ENCODE results near the gene CBARP. TPM values are rescaled to one million over a fixed set of nuclear protein-coding genes. Genes with fewer than 3 reads are reported as not detected.
A peak's percentile ranks its signal among the peaks of the same experiment; 100 is the strongest.

CBARP gene
- total and polyA plus RNA-seq, 7 donors = 0.41 to 19.0 (median 0.88) TPM

- intact Hi-C loops (cut with DNase I) = loop anchor here in 1 of 2 donors (10.0 kb wide), 1 partner anchor 292 kb away; the partner anchor contains the start of gene ARID3A
- peak overlapping the region; percentile 99 for H3K27ac ChIP-seq
- H3K27me3 ChIP-seq (ENCODE audit: insufficient read depth in 3 of 3, low read length in 2 of 3) = no peaks in the 10 kb centered on the region
- peaks cover 89% of the 10 kb centered on the region for H3K4me1 ChIP-seq
- DNase-seq (no peak), ATAC-seq (no peak)
- peak overlapping the region; percentile 36 for H3K4me3 ChIP-seq
- peaks cover 0 to 22% of the 10 kb centered on the region in 2 donors for H3K36me3 ChIP-seq (ENCODE audit: insufficient read depth in 1 of 2, low read depth in 1 of 2)
- 53 to 80% (median 59%) methylated on average over 12 of the region's 12 CpGs for WGBS, 3 donors
- H3K9me3 ChIP-seq = no peaks in the 10 kb centered on the region
- no peak for TF ChIP-seq CTCF (IDR thresholded peaks at IDR 0.05)
Observed at GRCh38 chr19:1216756-1217155, 21.0 kb downstream of the CBARP start.

- peaks cover 0 to 8% of the 10 kb centered on the region in 2 donors for H3K36me3 ChIP-seq (ENCODE audit: insufficient read depth in 1 of 2, low read depth in 1 of 2)
- 19 to 31% (median 28%) methylated on average over 26 of the region's 26 CpGs for WGBS, 3 donors
- peaks cover 92% of the 10 kb centered on the region for H3K4me1 ChIP-seq
- ATAC-seq (peak; percentile 61 to 71 (median 62)), DNase-seq (peak; percentile 80 to 89)
- no peaks in the 10 kb centered on the region for H3K9me3 ChIP-seq
- peak overlapping the region; percentile 99 for H3K27ac ChIP-seq
- TF ChIP-seq CTCF (IDR thresholded peaks at IDR 0.05) = no peak
- H3K27me3 ChIP-seq (ENCODE audit: insufficient read depth in 3 of 3, low read length in 2 of 3) = no peaks in the 10 kb centered on the region
- intact Hi-C loops (cut with DNase I) = loop anchor here in 1 of 2 donors (10.0 kb wide), 1 partner anchor 290 kb away; the partner anchor contains the start of gene ARID3A
- H3K4me3 ChIP-seq = peak overlapping the region; percentile 60
Observed at GRCh38 chr19:1214862-1215731, 22.7 kb downstream of the CBARP start.

- Histone ChIP-seq H3K27ac (peak overlapping the region; percentile 99), H3K4me3 (peak overlapping the region; percentile 60), H3K27me3 (ENCODE audit: insufficient read depth in 3 of 3, low read length in 2 of 3) (no peaks in the 10 kb centered on the region), H3K4me1 (peaks cover 95% of the 10 kb centered on the region), H3K36me3 (ENCODE audit: insufficient read depth in 1 of 2, low read depth in 1 of 2) (peaks cover 0 to 6% of the 10 kb centered on the region in 2 donors), H3K9me3 (no peaks in the 10 kb centered on the region)
- peak; percentile 20 for TF ChIP-seq CTCF (IDR thresholded peaks at IDR 0.05)
- intact Hi-C loops (cut with DNase I) = loop anchor here in 1 of 2 donors (10.0 kb wide), 1 partner anchor 290 kb away; the partner anchor contains the start of gene ARID3A
- ATAC-seq (no peak), DNase-seq (no peak)
- WGBS, 3 donors = 30 to 48% (median 31%) methylated on average over 21 of the region's 21 CpGs
Observed at GRCh38 chr19:1214299-1214861, 23.4 kb downstream of the CBARP start.

GRCh38 chr19:1213391-1214286, 24.2 kb downstream of the CBARP start:
- H3K4me3 ChIP-seq = peak overlapping the region; percentile 60

More at GRCh38 chr19:1213391-1214286, 24.2 kb downstream of the CBARP start:
- Histone ChIP-seq H3K27ac (peak overlapping the region; percentile 99), H3K27me3 (ENCODE audit: insufficient read depth in 3 of 3, low read length in 2 of 3) (no peaks in the 10 kb centered on the region), H3K9me3 (no peaks in the 10 kb centered on the region), H3K36me3 (ENCODE audit: insufficient read depth in 1 of 2, low read depth in 1 of 2) (peaks cover 0 to 6% of the 10 kb centered on the region in 2 donors), H3K4me1 (peaks cover 95% of the 10 kb centered on the region)
- 32 to 50% (median 36%) methylated on average over 38 to 39 of the region's 39 CpGs for WGBS, 3 donors
- DNase-seq (peak; percentile 80 to 93), ATAC-seq (peak; percentile 50 to 63 (median 56))
- no peak for TF ChIP-seq CTCF (IDR thresholded peaks at IDR 0.05)
- intact Hi-C loops (cut with DNase I) = loop anchor here in 1 of 2 donors (10.0 kb wide), 1 partner anchor 289 kb away; the partner anchor contains the start of gene ARID3A

Data from psoas muscle (tissue), 8 donors.